ENCODE results near the gene ST6GAL1. TPM values are rescaled to one million over a fixed set of nuclear protein-coding genes. Genes with fewer than 3 reads are reported as not detected.
"Not testable (repeated sequence)": the region's sequence is repeated elsewhere in the genome, so short reads cannot be mapped to it uniquely, and the experiment has no call there.

Gene ST6GAL1
- total RNA-seq, 1 donor from 2014 or later, result 44.1 TPM

DNA sequence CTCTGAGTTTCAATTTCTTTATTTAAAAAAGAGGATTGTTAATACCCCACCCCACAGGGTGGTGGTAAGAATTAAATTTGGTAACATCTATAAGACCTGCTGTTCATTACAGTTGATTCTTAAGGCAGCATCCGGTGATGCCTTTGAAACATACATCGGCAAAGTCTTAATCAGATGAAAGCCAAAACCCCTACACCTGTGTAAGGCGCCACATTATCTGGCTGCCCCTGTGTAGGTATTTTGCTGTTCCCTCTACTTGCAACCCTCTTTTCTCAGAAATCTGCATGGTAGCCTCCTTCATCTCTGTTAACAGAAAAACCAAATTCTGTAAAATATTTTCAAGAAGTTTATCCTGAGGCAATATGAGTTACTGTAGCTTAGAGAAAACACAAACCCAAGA is 90.0 kb downstream of the ST6GAL1 start:
- no peak for DNase-seq (ENCODE audit: low spot score)

DNA sequence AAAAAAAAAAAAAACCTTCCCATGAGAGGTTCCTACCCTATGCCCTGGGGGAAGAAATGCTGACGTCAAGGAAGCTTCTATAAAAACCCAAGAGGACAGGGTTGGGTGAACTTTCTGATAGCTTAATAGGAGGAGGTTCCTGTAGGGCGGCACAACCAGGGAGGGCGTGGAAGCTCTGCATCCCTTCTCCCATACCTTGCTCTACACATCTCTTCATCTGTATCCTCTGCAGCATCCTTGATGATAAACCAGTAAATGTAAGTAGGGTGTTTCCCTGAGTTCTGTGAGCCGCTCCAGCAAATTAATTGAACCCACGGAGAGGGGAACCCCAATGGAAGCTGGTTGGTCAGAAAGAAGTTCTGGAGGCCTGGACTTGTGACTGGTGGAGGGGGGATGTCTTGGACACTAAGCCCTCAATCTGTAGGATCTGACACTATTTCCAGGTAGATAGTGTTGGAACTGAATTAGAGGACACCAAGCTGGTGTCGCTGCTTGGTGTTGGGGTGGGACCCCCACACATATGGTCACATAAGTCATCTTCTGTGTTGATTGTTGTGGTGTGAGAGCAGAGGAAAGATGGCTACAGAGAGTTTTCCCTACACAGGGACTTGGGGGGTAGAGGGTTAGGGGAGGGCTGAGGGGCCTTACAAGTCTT is 91.5 kb downstream of the ST6GAL1 start:
- no peak for DNase-seq (ENCODE audit: low spot score)

DNA sequence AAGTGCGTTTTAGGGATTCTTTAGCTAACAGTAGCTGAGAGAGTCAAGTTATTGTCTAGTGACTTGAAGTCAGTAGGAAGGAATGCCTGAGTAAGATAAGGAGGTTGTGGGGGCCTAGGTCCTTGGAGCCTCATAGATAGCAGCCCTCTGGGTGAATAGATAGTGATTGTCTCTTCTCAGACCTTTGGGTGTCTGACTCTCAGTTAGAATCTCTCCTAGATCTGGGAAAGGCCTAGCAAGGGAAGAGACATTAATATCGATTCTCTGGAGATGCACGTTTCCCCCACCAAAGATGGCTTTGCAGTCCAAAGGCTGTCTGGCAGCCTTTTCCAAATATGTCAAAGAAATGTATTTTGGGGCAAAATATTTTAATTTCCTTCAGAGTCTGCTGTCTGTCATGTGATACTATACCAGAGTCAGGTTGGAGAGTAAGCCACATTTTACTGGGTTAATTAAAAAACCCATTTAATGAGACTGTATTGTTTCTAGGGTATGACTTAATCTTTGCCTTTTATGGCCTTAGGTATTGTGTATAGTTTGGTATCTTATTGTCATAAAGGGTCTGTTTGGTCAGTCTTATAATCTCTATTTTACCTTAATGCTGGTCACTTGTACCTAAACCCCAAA is 92.2 kb downstream of the ST6GAL1 start:
- no peak for DNase-seq (ENCODE audit: low spot score)

DNA sequence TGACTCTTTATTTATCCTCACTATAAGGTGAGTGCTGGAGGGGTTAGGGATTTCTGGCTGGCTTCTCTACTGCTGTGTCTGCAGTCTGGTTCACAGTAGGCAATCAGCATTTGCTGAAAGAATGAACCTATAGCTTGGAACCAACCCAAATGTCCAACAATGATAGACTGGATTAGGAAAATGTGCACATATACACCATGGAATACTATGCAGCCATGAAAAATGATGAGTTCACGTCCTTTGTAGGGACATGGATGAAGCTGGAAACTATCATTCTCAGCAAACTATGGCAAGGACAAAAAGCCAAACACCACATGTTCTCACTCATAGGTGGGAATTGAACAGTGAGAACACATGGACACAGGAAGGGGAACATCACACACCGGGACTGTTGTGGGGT is 93.0 kb downstream of the ST6GAL1 start:
- not testable (repeated sequence) for DNase-seq (ENCODE audit: low spot score)

DNA sequence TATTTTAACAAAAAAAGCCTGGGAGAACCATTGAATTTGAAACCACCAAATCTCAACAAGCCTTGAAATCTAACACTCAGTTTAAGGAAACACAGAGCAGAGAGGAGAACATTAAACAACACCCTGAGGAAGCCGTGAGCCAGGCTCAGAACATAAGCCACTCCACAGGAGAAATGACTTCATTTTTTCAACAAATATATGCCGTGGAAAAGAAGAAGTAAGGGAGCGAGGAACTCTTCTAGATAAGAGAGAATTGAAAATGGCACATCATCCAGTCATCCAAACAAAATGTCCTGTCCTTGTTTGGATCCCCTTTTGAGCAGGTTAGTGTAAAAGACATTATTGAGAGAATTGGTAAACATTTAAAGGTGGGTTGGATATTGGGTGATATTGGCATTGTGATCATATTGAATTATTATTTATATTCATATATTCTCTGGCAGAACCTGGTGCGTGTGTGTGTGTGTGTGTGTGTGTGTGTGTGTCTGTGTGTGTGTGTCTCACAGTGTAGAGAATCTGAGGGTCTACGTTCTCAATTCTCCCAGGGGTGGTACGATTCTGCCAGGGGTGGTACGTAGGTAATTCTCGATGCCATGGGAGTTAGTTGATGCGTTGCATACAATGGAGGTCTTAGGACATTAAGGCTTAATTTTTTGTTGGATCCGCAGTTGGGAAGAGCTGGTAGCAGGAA is 94.4 kb downstream of the ST6GAL1 start:
- no peak for DNase-seq (ENCODE audit: low spot score)

DNA sequence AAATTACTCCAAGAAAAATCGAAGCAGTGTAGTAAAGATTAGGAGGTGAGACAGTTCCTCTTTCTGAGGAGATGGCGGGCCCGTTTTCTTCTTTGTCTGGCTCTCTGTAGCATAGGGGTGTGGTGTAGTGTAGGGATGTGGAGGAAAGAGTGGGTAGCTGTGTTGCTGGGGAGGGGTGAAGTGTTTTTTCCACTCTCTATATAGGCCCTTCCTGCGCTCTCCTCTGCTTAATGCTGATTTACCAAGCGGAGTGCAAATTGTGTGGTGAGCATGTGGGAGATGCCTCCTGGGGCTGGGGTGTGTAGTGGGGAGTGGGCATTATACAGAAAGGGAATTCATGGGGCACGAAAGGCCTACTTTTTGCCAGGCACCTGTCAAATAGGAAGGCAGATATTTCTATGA is 94.9 kb downstream of the ST6GAL1 start:
- DNase-seq (ENCODE audit: low spot score), result no peak

DNA sequence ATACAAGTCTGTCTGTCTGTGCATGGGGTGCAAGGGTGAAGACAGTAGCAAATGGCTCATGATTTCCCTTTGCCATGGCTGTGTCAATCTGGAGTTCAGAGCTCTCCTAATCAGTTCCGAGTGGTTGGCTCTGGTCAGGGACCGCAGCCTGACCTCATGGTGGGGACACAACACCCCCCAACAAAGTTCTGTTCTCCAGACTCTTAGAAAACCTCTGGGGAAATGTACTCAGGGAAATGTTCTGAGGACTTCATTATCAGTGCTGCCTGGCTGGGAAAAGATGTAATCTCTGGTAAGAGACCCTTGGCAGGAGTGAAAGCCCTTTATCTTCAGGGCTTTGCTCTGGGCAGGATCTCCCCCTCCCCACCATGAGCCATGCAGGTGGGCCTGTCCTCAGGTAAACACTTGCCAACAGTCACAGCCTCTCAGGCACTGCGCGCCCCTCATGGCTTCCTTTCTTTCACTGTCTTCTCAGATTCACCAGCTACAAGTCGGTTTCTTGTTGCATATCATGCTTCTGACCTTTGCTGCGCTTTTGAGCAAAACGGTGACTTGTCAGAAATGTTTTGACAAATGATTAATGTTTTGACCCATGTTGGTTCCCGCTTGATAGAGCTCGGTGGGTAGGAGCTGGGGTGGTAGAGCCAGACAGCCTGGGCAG is 95.5 kb downstream of the ST6GAL1 start:
- no peak for DNase-seq (ENCODE audit: low spot score)

DNA sequence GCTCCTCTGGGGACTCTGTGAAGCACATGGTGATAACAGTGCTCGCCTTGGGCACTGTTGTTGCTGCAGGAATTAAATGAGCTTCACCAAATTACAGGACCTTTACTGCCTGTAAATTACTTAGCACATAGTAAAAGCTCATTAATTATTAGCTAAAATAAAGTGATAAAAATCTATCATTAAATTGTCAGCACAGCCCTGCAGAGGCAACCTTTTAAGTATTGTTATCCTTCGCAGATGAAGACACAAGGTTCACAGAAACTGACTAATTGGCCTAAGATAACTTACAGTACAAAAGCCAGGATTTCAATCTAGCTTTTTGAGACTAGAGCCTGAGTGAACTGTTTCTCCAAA is 96.0 kb downstream of the ST6GAL1 start:
- no peak for DNase-seq (ENCODE audit: low spot score)

DNA sequence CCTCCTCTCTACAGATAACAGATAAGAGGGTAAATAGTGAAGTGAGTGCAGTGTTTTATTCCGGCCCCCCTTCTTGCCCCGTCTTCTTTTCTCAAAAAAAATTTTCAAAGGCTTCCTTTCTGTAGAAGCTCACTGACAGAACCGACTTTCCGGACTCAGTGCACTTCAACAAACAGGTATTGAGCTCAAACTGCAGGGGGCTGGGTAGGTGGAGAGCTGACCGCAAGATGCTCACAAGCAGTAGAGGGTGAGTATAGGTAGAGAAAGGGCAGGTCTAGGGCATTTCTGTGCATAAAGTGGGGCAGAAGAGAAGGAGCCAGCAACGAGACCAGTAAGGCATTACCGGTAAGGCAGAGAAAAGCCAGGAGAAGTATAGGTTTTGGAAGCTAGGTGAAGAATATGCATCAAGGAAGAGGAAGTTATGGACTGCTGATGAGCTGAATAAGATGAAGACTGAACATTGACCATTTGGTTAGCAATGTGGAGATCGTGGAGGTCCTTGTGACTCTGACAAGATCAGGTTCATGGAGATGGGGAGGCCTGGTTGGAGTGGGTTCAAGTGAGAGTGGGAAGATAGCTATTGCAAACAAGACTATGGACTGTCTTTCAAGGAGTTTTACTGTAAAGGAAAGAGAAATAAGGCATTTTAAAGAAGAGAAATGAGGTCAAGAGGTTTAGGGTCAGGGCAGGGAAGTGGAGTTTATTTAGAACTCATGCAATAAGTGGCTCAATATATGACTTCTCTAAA is 97.4 kb downstream of the ST6GAL1 start:
- DNase-seq (ENCODE audit: low spot score), result no peak

DNA sequence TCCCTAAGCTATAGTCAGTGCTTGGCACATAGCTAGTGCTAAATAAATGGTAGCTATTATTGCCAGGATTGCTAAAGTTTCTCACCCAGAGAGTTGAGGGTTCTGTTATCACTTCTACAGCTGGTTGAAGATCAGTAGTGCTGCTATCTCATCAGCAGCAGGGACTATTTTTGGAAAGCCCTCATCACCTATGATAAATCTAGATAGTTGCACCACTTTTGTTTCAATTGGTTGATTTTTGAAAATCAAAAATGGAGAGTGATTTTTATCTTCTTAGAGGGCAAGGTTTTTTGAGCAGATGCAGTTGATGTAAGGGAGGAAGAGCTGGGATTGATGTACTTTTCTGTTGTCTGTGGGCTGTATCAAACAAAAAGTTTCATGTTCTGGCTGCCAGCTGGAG is 101.6 kb downstream of the ST6GAL1 start:
- DNase-seq (ENCODE audit: low spot score), result no peak

DNA sequence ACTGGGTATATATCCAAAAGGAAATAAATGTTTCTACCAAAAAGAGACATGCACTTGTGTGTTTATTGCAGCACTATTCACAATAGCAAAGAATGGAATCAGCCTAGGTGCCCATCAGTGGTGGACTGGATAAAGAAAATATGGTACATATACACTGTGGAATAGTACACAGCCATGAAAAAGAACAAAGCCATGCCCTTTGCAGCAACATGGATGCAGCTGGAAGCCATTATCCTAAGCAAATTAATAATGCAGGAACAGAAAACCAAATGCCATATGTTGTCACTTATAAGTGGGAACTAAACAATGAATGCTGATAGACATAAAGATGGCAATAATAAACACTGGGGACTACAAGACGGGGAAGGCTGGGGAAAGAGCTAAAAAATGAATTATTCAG is 106.1 kb downstream of the ST6GAL1 start:
- no peak for DNase-seq (ENCODE audit: low spot score)

DNA sequence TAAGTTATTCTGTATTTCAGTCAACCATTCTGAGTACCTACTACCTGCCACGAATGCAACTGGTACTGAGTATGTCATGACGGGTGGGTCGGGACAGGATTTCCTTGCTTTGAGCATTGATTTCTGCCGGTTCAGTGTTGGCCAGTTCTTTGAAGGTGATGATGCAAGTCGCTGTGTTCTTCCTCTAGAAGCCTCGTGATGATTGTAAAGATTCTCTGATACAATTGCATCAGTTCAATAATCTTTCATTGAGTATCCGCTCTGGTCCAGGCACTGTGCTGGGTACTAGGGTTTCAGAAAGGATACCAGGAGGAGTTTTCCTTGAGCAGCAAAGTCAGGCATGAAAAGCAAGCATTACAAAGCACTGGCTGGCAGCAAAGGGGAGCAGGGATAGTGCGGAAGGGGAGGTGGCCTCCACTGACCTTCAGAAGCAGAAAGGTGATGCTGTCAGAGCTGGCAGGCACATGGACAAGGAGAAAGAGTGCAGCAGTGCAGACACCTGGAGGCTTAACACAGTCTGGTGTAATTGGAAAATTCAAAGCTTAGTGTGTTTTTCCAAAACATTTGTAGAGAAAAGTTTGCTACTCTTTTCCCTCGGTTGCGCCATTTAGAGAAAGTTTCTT is 108.9 kb downstream of the ST6GAL1 start:
- no peak for DNase-seq (ENCODE audit: low spot score)

DNA sequence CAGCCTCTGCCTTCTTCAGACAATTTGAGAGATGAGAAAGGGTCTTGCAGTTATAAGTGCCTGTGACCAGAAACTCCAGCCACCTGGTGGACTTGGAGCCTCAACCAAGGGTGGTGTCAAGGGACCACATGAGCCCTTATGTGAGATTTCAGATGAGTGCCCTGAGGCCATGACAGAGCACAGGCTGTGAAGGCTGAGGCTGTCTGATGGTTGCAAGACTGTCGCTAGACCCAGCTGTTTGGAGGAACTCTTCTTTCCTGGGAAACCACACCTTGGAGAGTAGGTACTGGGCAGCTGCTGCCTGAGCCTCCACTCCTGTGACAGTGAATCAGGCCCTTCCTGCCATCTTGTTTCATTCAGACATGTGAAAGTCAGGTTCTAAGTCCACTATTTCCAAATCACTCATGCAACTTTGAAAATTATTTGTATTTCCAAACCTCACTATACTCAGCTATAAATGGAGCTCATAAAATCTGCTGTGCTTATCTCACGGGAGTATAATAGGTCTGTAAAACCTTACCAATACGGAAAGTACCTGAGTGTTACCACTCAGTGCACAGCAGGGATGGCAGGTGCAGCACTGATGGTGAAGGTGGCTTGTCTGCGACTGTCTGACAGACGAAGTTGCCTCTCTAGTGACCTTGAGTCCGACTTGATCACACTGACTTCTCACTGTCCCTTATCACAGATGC is 109.5 kb downstream of the ST6GAL1 start:
- DNase-seq (ENCODE audit: low spot score), result no peak

DNA sequence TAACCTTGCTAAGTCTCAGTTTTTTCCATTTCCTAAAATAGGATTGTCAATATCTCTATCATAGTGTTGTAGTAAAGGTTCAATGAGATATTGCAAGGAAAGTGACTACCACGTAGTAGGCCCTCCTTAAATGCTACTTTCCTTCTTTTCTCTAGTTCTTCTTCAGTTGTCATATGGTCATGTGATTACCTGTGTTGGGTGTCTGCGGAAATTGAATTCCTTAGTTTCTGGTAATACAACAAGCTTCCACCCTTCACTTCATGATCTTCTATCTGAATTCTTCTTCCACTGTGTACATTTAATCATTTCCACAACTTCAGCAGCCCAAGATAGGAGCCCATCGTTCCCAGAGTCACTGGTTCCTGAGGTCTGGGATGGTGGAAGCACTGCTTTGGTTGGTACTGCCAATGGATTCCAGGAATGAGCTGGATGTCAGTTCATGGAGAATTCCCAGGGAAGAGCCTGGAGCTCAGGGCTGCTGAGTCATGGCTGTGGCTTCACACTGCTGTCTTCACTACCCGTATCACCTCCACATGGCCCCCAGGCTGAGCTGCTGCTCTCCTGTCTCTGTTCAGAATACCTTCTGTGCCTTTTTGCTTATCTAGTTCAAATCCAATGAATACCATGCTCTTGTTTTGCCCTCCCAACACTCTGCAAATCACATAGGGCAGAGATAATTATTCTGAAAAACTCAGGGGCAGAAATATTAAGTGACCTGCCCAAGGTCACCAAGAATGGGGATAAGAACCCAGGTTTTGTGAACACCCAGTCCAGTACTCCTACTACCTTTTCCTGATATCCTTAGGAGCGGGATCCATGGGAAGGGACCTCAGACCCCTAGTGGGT is 110.4 kb downstream of the ST6GAL1 start:
- DNase-seq (ENCODE audit: low spot score), result no peak

DNA sequence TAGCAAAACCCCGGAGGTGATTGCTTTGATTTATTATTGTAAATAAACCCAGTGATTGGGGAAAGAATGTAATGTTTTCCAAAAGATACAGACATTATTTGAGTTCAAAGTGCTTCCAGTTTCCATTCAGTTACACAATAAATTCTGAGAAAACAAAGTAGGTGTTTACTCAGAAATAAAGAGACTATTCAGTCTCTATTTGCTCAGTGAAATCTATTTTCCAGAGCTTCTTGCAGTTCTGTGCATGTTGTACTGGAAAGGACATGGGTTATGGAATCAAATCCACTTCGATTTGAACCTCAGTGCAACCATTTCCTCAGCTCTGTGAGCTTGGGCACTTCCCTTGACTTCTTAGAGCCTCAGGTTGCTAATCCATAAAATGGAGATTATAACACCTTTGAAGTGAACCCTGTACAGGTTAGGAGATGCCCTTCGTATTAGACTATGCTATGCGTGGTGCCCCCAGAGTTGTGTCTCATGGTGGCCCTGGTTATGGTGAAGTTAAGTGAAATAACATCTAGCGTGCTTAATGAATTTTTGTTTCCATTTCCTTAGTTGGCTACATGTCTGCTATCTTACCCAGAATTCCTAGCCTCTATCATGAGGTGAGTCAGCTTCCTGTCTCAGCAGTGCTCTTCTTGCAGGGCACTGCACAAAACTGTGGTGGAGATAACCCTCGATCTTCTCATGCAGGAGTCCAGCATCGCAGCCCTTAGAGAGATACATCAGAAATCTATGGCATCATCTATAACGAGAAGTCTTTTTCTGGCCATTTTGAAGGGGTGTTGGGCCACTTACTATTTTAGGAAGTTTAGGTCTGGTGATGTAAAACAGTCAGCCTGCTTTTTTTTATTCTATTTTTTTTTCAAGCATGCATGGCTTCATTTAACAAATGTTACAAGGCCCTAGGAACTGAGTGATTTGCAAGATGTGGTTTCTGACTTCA is 111.3 kb downstream of the ST6GAL1 start:
- no peak for DNase-seq (ENCODE audit: low spot score)

DNA sequence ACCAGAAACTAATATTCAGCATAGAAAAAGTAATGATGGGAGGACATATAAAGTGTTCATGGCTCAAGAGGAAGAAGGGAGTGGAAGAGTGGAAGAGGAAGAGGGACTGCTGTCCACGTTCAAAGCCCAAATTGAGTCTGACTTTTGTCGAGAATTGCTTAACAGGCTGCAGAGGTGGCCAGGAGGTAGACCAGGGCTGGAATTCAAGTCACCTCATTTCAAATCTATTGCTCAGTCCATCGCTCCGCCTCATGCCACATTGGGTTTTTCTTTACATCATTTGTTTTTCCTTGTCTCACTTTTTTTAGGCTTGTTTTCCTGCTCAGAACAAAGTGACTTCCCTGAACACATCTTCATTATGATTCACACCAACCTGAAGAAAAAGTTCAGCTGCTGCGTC is 112.0 kb downstream of the ST6GAL1 start:
- DNase-seq (ENCODE audit: low spot score), result no peak

DNA sequence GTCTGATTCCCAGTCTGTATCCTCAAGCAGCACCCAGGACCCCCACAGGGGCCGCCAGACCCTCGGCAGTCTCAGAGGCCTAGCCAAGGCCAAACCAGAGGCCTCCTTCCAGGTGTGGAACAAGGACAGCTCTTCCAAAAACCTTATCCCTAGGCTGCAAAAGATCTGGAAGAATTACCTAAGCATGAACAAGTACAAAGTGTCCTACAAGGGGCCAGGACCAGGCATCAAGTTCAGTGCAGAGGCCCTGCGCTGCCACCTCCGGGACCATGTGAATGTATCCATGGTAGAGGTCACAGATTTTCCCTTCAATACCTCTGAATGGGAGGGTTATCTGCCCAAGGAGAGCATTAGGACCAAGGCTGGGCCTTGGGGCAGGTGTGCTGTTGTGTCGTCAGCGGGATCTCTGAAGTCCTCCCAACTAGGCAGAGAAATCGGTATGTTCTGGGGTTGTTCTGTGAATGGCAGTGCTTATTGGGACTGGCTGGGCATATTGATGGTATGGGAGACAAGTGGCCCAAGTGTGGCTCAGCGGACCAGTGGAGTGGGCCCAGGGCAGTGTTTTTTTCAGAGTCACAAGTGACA is 112.6 kb downstream of the ST6GAL1 start:
- no peak for DNase-seq (ENCODE audit: low spot score)

DNA sequence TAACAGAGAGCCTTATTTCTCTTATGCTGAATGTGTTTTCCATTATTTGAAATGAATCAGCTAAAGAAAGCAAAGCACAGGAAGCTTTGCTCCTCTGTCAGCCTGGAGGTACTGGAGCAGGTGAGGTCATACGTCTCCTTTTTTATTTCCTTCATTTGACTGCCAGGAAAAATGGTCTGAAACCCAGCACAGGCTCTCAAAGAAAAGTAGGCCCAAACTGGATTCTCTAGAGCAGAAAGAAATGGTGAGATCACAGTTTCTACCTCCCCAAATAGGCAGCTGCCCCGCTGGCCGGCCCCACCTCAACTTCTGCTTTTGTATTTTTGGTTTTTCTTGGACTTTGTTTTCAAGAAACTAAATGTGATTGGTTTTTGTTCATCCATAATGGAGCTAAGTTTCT is 113.9 kb downstream of the ST6GAL1 start:
- no peak for DNase-seq (ENCODE audit: low spot score)

All from umbilical cord (tissue), 2 donors.